IPS-15b (cell line): ENCODE measurements around the gene LRRC14B.

Experiments
- H3K27me3 ChIP-seq: one replicate; pipeline ENCODE4 v1.6.1; 2013; ENCODE audit warnings: low read length; ENCODE audit not compliant: control insufficient read depth, insufficient read depth
- H3K36me3 ChIP-seq: one replicate; pipeline ENCODE4 v1.6.1; 2013; ENCODE audit warnings: low read length; ENCODE audit not compliant: control insufficient read depth, insufficient read depth
- H3K4me1 ChIP-seq: one replicate; pipeline ENCODE4 v1.6.1; 2013; ENCODE audit warnings: mild to moderate bottlenecking, low read length; ENCODE audit not compliant: control insufficient read depth, insufficient read depth
- H3K4me3 ChIP-seq: one replicate; pipeline ENCODE4 v1.5.1; 2013; ENCODE audit warnings: low read depth, low read length
- H3K9ac ChIP-seq: one replicate; pipeline ENCODE4 v1.6.1; 2013; ENCODE audit warnings: low read depth, mild to moderate bottlenecking, low read length
- H3K9me3 ChIP-seq: one replicate; pipeline ENCODE4 v1.6.1; 2013; ENCODE audit warnings: mild to moderate bottlenecking, low read length; ENCODE audit not compliant: control insufficient read depth, insufficient read depth

LRRC14B gene

DNA sequence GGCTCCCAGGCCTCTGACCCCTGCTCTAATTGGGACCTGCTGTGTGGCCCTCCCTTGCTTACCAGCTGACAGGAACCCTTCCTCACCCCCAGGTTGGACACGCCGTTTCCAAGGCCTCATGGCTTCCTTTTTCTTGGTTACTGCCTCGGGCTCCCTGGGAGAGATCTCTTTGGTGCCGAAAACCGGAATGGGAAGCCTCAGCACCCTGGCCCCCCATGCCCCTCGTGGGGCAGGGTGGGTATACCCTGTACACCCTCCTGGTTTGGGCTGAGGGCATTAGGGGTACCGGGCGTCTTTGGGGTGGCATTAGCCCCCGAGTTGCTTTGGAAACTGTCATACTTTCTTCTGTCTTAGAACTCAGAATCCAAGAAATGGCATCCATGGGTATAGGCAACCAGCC, 10.1 kb upstream of the LRRC14B start:
- H3K36me3 ChIP-seq: peaks cover 2% of the 10 kb centered on the region
- H3K4me3 ChIP-seq: no peak overlapping the region
- no peak overlapping the region for H3K9ac ChIP-seq
- H3K9me3 ChIP-seq: no peaks in the 10 kb centered on the region
- no peaks in the 10 kb centered on the region for H3K27me3 ChIP-seq
- no peaks in the 10 kb centered on the region for H3K4me1 ChIP-seq

DNA sequence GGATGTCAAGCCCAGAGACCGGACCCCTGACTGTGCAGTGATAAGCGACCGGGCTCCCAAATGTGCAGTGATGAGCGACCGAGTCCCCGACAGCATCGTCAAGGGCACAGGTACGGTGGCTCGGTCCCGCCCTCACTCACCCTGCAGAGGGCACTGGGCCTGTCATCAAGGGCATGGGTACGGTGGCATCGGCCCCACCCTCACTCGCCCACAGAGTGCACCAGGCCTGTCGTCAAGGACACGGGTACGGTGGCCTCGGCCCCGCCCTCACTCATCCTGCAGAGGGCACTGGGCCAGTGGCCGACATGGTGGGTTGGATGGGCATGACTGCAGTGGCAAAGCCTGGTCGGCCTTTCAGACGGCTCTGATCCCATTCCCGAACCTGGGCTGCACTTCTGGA, 9.7 kb upstream of the LRRC14B start:
- H3K4me1 ChIP-seq: no peaks in the 10 kb centered on the region
- peaks cover 2% of the 10 kb centered on the region for H3K36me3 ChIP-seq
- H3K27me3 ChIP-seq: no peaks in the 10 kb centered on the region
- no peak overlapping the region for H3K9ac ChIP-seq
- no peak overlapping the region for H3K4me3 ChIP-seq
- no peaks in the 10 kb centered on the region for H3K9me3 ChIP-seq

DNA sequence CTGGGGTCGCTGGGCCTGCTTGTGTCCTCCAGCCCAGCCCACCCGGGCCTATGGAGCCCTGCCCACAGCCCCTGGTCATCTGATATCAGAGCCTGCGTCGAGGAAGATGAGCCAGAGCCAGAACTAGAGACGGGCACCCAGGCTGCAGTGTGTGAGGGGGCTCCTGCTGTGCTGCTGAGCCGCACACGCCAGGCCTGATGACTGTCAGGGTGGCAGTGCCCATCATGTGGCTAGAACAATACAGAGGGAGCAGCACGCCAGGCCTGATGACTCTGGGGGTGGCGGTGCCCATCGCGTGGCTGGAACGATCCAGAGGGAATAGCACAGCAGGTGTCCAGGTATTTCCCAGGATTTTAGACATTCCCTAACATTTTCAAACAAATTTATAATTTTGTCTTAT, 9.2 kb upstream of the LRRC14B start:
- Histone ChIP-seq H3K4me1 (no peaks in the 10 kb centered on the region), H3K27me3 (no peaks in the 10 kb centered on the region), H3K9me3 (no peaks in the 10 kb centered on the region), H3K36me3 (peaks cover 2% of the 10 kb centered on the region), H3K9ac (no peak overlapping the region), H3K4me3 (no peak overlapping the region)

DNA sequence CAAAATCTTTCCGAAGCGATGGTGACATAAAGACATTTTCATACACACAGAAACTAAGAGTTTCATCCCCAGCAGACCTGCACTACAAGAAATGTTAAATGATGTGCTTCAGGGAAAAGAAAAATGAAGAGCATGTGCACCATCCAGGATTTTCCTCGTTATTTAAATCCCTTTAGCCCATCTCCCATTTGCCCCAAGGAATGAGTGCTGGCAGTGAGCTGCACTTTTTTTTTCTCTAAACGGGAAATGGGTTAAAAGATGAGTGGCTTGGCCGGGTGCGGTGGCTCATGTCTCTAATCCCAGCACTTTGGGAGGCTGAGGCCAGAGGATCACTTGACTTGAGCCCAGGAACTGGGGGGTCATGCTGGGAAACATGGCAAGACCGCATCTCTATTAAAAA, 6.8 kb upstream of the LRRC14B start:
- H3K9ac ChIP-seq: no peak overlapping the region
- H3K4me1 ChIP-seq: peaks cover 3% of the 10 kb centered on the region

DNA sequence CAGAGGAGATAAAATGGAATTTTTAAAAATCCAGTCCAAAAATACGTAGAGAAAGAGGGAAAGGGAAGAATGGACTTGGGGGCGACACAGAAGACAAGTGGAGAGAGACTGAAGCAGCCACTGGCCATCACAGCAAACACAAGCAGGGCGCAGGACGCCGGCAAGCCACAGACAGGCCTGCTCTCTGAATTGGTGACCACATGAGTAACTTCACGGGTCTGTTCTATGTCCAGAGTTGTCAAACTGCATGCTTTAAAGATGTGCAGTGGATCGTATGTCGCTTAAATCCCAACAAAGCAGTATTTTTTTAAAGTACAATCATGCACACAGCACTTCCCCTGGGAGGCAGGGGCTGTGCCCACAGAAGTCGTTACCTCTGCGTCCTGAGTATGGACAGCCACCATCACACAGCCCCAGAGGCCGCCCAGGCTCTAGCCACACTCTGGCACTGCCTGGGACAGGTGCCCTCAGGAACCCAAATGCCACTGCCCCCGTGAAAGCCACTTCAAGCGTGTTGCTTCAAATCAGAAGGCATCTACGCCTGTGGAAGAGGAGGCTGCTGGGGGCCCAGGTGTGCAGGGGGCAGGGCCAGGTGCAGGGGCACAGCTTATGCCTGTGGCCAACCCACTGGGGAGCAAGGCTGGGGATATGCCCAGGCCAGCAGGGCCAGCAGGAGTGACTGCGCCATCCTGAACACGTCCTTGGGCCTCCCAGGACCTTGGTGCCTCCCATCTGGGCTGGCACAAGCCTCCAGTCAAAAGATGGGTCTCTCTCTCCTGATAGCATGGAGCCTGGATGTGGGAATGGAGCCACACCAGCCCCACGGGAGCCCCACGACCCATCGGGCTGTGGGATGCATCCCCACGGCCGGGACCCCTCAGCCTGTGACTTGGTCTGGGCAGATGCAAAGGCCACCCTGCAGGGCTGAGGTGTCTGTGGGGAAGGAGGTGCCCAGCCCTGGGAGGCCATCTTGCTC, 5.9 kb upstream of the LRRC14B start:
- Histone ChIP-seq H3K36me3 (peaks cover 5% of the 10 kb centered on the region), H3K4me1 (peaks cover 3% of the 10 kb centered on the region), H3K27me3 (no peaks in the 10 kb centered on the region), H3K4me3 (no peak overlapping the region), H3K9ac (no peak overlapping the region), H3K9me3 (no peaks in the 10 kb centered on the region)

More for the DNA sequence above, 6.8 kb upstream of the LRRC14B start:
- Histone ChIP-seq H3K27me3 (no peaks in the 10 kb centered on the region), H3K9me3 (no peaks in the 10 kb centered on the region), H3K36me3 (peaks cover 5% of the 10 kb centered on the region), H3K4me3 (no peak overlapping the region)

DNA sequence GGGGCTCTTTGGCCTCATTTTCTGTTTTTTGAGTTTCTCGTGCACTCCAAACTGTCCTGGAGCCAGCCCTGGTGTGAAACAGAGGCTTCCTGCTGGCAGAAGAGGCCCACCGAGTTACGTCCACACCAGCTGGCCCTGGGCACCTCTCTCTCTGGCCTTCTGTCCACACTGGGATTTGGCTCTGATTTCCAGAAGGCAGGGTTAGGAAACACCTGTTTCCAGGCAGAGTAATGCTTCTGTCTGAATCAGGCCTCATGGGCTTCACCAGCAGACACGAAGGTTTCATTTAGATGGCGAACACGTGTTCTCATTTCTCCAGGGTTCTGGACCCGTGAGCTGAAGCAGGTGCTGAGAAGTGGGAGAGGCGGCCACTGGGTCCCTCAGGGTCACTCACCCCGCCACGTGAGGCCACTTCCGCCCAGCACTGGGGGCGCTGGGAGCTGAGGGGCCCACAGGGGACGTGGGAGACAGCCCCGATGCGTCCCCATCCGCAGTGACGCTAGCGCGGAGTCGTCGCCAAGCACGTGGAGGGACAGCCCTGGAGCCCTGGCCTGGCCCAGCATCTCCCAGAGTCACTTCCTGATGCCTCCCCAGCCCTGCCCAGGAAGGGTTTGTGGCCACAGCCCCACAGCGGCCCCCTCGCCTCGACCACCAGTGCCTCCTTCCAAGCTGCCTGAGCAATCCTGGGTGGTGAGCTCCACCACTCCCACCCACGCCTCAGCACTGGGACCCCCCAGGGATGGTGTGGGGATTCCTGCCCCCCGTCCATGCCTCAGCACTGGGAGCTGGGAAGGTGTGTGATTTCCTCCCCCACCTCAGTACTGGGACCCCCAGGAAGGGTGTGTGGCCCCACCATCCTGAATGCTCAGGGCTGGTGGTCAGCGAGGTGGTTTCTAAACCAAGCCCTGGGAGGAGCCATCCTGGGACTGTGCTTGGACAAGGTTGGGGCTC, 4.9 kb upstream of the LRRC14B start:
- H3K9me3 ChIP-seq: no peaks in the 10 kb centered on the region
- no peak overlapping the region for H3K4me3 ChIP-seq
- H3K27me3 ChIP-seq: no peaks in the 10 kb centered on the region
- no peak overlapping the region for H3K9ac ChIP-seq
- peaks cover 3% of the 10 kb centered on the region for H3K4me1 ChIP-seq
- H3K36me3 ChIP-seq: peaks cover 5% of the 10 kb centered on the region

DNA sequence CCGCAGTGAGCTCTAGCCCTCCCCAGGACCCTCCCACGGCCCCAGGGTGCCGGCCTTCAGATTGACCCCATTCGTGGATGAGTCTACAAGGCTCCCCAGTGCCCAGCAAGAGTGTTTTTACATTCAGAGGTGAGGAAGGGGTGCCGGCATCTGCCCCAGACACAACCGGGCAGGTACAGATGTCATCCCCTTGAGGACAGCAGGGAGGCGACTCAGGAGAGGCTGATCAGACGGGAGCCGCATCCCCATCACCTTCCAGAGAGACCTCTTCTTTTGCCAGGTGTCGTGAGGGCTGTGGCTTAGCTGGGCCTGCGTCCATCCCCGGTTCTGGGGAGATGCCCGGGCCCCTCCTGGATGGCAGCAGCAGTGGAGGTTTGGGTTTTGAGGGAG, 4.3 kb upstream of the LRRC14B start:
- Histone ChIP-seq H3K4me3 (no peak overlapping the region), H3K9me3 (no peaks in the 10 kb centered on the region), H3K36me3 (peaks cover 2% of the 10 kb centered on the region), H3K9ac (no peak overlapping the region), H3K4me1 (peaks cover 3% of the 10 kb centered on the region), H3K27me3 (no peaks in the 10 kb centered on the region)

DNA sequence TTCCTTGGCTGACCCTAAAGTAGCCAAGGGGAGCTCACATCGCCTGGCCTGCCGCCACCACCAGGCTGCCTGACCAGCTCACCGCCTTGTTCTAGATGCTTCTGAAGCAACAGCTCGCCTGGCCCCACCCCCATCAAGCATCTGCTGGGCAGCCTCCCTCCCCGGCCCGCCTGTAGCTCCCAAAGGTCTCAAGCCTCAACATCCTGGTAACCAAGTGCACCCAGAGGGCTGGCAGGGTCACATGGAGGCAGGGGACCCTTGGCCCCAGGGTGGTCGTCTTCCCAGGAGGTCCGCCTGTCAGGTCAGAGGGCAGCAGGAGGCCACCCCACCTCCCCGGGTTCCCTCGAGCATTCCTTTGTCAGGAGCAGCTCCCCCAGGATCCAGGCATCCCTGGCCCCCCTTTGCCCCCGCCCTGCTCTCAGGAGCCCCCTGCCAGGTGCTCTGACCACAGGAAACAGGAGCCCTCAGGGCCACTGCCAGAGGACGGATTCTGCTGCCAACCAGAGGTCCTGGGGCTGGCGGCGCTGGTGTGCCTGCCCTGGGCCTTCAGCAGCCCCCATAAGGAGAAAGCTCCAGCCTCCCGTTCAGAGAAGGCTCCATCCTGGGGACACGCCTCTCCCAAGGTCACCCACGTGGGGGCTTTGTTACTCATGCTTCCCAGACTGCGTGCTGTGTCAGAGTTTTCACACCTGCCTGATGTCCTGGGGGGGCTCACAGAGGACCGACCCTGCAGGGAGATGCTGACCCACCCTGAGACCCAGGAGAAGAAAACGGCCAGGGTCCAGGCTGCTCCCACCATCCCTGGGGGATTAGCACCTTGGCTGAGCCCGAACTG, 3.5 kb upstream of the LRRC14B start:
- H3K9ac ChIP-seq: no peak overlapping the region
- H3K36me3 ChIP-seq: peaks cover 2% of the 10 kb centered on the region
- H3K9me3 ChIP-seq: no peaks in the 10 kb centered on the region
- no peaks in the 10 kb centered on the region for H3K27me3 ChIP-seq
- peaks cover 3% of the 10 kb centered on the region for H3K4me1 ChIP-seq
- peak overlapping the region; percentile 18 for H3K4me3 ChIP-seq

DNA sequence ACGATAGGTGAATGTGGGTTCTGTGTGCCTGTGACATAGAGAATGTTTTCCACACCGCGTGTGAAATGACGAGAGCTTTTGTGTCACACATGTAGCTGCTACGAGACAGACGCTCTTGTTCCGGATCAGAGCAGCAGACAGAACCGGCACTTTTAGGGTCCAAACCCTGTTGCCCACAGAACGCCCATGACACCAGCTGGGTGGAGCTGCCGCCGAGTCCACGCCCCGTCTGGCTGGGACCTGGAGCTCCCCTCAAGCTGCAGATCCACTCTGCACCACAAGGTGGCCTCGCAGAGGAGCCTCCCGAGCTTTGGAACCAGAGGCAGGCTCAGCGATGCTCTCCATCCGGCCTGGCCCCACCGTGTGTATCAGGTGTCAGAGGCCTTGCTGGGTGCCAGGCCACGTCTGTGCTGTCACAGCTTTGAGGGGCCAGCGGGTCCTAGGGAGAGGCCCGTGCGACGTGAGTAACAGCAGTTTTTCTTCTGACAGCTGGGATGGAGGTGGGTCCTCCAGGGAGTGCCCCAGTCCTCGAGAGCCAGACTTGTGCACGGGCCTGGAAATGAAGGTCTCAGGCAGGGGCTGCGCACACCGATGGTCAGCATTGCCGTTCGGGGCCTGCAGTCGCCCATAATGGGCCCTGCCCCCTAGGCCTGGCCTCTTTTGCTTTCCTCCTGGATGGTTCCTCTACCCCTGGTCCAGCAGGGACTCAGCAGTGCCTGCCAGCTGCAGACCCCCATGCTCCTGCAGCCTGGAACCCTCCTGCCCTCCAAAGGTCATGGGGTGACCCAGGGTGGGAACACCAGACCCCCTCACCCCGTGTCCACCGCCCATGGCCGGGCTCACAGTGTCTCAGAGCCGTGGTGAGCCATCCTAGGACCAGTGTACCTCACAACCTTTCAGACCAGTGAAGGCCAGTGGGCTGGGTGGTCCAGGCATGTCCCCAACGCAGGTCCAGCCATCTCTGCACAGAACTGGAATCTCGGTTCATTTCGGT, 2.5 kb upstream of the LRRC14B start:
- Histone ChIP-seq H3K4me3 (peak overlapping the region; percentile 18), H3K4me1 (peaks cover 3% of the 10 kb centered on the region), H3K9ac (no peak overlapping the region), H3K9me3 (no peaks in the 10 kb centered on the region), H3K27me3 (no peaks in the 10 kb centered on the region), H3K36me3 (peaks cover 2% of the 10 kb centered on the region)

DNA sequence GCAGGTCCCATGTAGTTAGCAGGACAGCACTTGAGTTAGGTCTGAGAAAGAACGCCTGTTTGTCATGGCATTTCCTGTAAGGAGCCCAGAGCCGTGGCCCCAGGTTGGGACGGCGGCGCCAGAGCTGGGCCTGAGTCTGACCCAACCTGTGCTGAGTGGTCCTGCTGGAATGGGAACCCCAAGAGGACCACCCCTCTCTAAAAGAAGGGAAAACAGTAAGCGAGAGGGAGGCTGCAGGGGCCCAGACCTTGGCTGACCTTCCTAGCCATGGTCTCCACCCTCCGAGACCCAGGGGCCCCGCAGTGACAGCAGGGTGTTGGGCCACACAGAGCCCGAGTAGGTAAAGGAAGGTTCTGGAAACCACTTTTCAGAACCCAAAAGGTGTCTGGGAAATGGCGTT, 1.8 kb upstream of the LRRC14B start:
- Histone ChIP-seq H3K9me3 (no peaks in the 10 kb centered on the region), H3K27me3 (no peaks in the 10 kb centered on the region), H3K4me3 (no peak overlapping the region), H3K4me1 (peaks cover 3% of the 10 kb centered on the region), H3K9ac (no peak overlapping the region), H3K36me3 (peaks cover 2% of the 10 kb centered on the region)
